ENCODE results near the gene SIK3.

SIK3 gene

DNA sequence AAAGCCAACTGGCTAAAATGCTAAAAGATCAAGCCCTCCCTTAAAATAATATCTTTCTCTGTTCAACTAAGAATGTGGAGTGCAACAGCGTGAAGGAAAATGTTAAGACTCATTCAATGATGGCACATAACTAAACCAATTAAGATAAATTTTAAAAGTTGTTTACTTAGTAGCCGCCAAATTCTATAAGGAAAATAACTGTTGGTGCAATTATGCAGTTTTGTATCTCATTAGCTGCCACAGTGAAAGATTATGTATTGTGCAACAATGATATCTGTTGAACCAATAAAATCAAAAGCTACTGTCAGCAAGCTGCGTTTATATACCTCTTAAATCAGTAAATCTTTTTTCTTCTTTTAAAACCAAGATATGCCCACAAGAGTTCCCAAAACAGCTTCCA, 55.5 kb downstream of the SIK3 start:
- DNase-seq (ENCODE audit: extremely low read depth, insufficient read length): no peak
- no peaks in the 10 kb centered on the region for H3K36me3 ChIP-seq (ENCODE audit: control insufficient read depth, insufficient read depth, low read length)
- H3K4me3 ChIP-seq (replicated peaks; ENCODE audit: low read depth, low read length): no peak overlapping the region
- H3K27me3 ChIP-seq (replicated peaks; ENCODE audit: control insufficient read depth, insufficient read depth, low read length): no peaks in the 10 kb centered on the region
- no peak for TF ChIP-seq CTCF (IDR thresholded peaks at IDR 0.05; ENCODE audit: insufficient read depth, low read length, poor library complexity, severe bottlenecking)

GRCh38 chr11:117039900-117040299, 58.3 kb downstream of the SIK3 start:
- no peak overlapping the region for H3K4me3 ChIP-seq (replicated peaks; ENCODE audit: low read depth, low read length)
- H3K36me3 ChIP-seq (ENCODE audit: control insufficient read depth, insufficient read depth, low read length): no peaks in the 10 kb centered on the region
- H3K27me3 ChIP-seq (replicated peaks; ENCODE audit: control insufficient read depth, insufficient read depth, low read length): no peaks in the 10 kb centered on the region
- TF ChIP-seq CTCF (IDR thresholded peaks at IDR 0.05; ENCODE audit: insufficient read depth, low read length, poor library complexity, severe bottlenecking): no peak
- no peak for DNase-seq (ENCODE audit: extremely low read depth, insufficient read length)

DNA sequence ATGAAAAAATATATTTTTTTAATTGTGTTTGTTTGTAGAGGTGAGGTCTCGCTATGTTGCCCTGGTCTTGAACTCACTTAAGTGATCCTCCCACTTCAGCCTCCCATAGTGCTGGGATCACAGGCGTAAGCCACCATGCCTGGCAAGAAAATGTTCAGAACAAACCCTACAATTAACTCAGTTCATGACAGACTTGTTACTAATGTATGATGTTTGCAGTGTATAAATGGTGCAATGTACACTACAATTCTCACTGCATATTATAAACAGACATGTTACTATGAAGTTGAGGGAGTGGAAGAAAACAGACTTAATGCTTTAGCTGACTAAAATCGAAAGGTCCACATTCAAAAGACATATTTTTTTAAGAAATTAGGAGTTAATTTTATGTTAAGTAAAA, 59.0 kb downstream of the SIK3 start:
- no peak for TF ChIP-seq CTCF (IDR thresholded peaks at IDR 0.05; ENCODE audit: insufficient read depth, low read length, poor library complexity, severe bottlenecking)
- no peak for DNase-seq (ENCODE audit: extremely low read depth, insufficient read length)
- Histone ChIP-seq H3K36me3 (ENCODE audit: control insufficient read depth, insufficient read depth, low read length) (no peaks in the 10 kb centered on the region), H3K27me3 (replicated peaks; ENCODE audit: control insufficient read depth, insufficient read depth, low read length) (no peaks in the 10 kb centered on the region), H3K4me3 (replicated peaks; ENCODE audit: low read depth, low read length) (no peak overlapping the region)

- Histone ChIP-seq H3K27me3 (replicated peaks; ENCODE audit: control insufficient read depth, insufficient read depth, low read length) (no peaks in the 10 kb centered on the region), H3K4me3 (replicated peaks; ENCODE audit: low read depth, low read length) (no peak overlapping the region), H3K36me3 (ENCODE audit: control insufficient read depth, insufficient read depth, low read length) (no peaks in the 10 kb centered on the region)
- no peak for TF ChIP-seq CTCF (IDR thresholded peaks at IDR 0.05; ENCODE audit: insufficient read depth, low read length, poor library complexity, severe bottlenecking)
- DNase-seq (ENCODE audit: extremely low read depth, insufficient read length): no peak
Observed at GRCh38 chr11:117037975-117038350, 60.3 kb downstream of the SIK3 start.

DNA sequence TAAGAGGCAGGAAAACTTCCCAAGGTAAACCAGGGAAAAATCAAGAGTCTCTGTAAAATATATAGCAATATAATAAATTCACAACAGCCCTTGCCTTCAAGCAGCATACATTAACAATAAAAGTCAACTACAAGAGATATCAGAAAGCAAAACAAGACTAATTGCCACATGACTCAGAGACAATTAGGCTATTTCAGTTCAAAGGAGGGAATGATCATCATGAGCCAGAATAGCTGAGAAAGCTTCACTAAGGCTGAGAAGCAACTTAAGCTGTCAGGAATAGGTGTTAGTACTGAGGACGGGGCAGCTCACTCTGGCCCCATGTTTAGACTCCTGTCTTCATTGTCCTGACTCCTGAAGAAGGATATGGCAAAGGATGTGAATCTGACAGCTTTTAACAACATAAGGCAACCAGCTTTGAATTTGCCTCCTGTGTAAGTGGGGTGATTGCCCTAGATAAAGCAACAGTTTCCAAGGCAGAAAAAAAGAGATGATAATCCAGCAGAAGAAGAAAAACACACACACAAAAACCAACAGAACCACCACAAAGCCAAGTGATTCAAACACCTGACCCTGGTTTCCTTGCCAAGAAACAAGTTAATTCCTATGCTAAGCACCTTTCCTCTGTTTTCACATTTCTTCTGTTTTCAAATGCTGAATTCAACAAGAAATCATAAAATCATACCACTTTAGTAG, 60.8 kb downstream of the SIK3 start:
- no peaks in the 10 kb centered on the region for H3K27me3 ChIP-seq (replicated peaks; ENCODE audit: control insufficient read depth, insufficient read depth, low read length)
- no peak for DNase-seq (ENCODE audit: extremely low read depth, insufficient read length)
- no peak for TF ChIP-seq CTCF (IDR thresholded peaks at IDR 0.05; ENCODE audit: insufficient read depth, low read length, poor library complexity, severe bottlenecking)

DNA sequence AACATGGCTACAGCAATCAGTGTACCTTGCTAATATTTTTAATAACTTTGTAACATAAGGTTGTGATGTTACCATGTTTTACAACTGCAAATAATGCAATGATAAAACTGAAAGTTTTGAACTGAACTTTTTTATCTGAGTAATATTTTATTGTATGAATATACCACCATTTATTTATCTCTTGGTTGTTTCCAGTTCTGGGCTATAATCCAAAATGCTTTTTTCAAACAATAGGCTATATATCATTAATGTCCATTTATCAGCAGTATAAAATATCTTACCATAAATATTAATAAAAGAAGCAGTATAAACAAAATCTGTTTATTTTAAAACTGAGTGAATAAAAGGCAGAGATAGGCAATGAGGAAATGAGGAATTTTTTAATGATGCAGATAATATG, 63.3 kb downstream of the SIK3 start:
- no peaks in the 10 kb centered on the region for H3K27me3 ChIP-seq (replicated peaks; ENCODE audit: control insufficient read depth, insufficient read depth, low read length)
- no peak for DNase-seq (ENCODE audit: extremely low read depth, insufficient read length)
- TF ChIP-seq CTCF (IDR thresholded peaks at IDR 0.05; ENCODE audit: insufficient read depth, low read length, poor library complexity, severe bottlenecking): no peak
- no peak overlapping the region for H3K4me3 ChIP-seq (replicated peaks; ENCODE audit: low read depth, low read length)
- H3K36me3 ChIP-seq (ENCODE audit: control insufficient read depth, insufficient read depth, low read length): no peaks in the 10 kb centered on the region

More for the DNA sequence above, 60.8 kb downstream of the SIK3 start:
- H3K4me3 ChIP-seq (replicated peaks; ENCODE audit: low read depth, low read length): no peak overlapping the region
- H3K36me3 ChIP-seq (ENCODE audit: control insufficient read depth, insufficient read depth, low read length): no peaks in the 10 kb centered on the region
